Mucosa of gallbladder (tissue), 1 donor: Measurements from ENCODE around the gene OR5AC2. TPM values are rescaled to one million over a fixed set of nuclear protein-coding genes. Genes with fewer than 3 reads are reported as not detected.

Experiments
- total RNA-seq: library from RNA; stranded (reverse); gene quantifications from one replicate; pipeline ENCODE4 v1.2.1, GENCODE V29; 2021
- donor health status: DM: no; HTN: no; CAD: no.

Gene OR5AC2
- total RNA-seq, 1 donor from 2014 or later: not detected

Other genes with a start within 250 kb of the OR5AC2 start
- gene RIOX2, start 114.7 kb upstream of the OR5AC2 start, total RNA-seq: 18.6 TPM
- not detected for gene GABRR3, start 51.9 kb upstream of the OR5AC2 start, total RNA-seq
- gene OR5H1, start 43.5 kb downstream of the OR5AC2 start, total RNA-seq: not detected
- not detected for gene OR5H14, start 60.3 kb downstream of the OR5AC2 start, total RNA-seq
- gene OR5H15, start 79.5 kb downstream of the OR5AC2 start, total RNA-seq: not detected
- not detected for gene OR5H6, start 177.1 kb downstream of the OR5AC2 start, total RNA-seq
- gene OR5H2, start 195.3 kb downstream of the OR5AC2 start, total RNA-seq: not detected